Skeletal muscle tissue (tissue), 4 donors: Measurements from ENCODE around the gene C11orf21. TPM values are rescaled to one million over a fixed set of nuclear protein-coding genes. Genes with fewer than 3 reads are reported as not detected.
"Not testable (repeated sequence)": the region's sequence is repeated elsewhere in the genome, so short reads cannot be mapped to it uniquely, and the experiment has no call there.

Experiments used
- H3K27ac ChIP-seq: one replicate; pipeline ENCODE4 v1.7.0; 2013; ENCODE audit warnings: mild to moderate bottlenecking, low read depth, low read length, inconsistent platforms
- H3K27me3 ChIP-seq, 3 donors: one replicate each; pipeline ENCODE4 v1.7.0; 2013; ENCODE audit warnings: low read length in 3 of 3; ENCODE audit not compliant: control insufficient read depth in 3 of 3, insufficient read depth in 3 of 3
- H3K36me3 ChIP-seq, 3 donors: one replicate each; pipeline ENCODE4 v1.7.0; 2013; ENCODE audit warnings: low read length in 3 of 3; ENCODE audit not compliant: control insufficient read depth in 3 of 3, insufficient read depth in 3 of 3
- H3K4me1 ChIP-seq, 3 donors: one replicate each; pipeline ENCODE4 v1.7.0; 2013; ENCODE audit warnings: low read length in 3 of 3, mild to moderate bottlenecking in 3 of 3; ENCODE audit not compliant: control insufficient read depth in 3 of 3, insufficient read depth in 3 of 3
- H3K4me3 ChIP-seq, 3 donors: one replicate each; pipeline ENCODE4 v1.7.0; 2013; ENCODE audit warnings: low read length in 3 of 3
- H3K9ac ChIP-seq, 3 donors: one replicate each; pipeline ENCODE4 v1.7.0; 2013; ENCODE audit warnings: low read length in 3 of 3, mild to moderate bottlenecking in 3 of 3, moderate library complexity in 2 of 3, low read depth in 1 of 3
- H3K9me3 ChIP-seq, 3 donors: one replicate each; pipeline ENCODE4 v1.7.0; 2013; ENCODE audit warnings: low read length in 3 of 3; ENCODE audit not compliant: control insufficient read depth in 3 of 3
- total RNA-seq: library from RNA; depleted of rRNA; stranded (reverse); fragments of >200 nt; gene quantifications from one replicate; pipeline ENCODE4 v1.2.3, GENCODE V29; 2014
- donor health status: Osteomylitis.

Gene C11orf21
- total RNA-seq, 1 donor from 2014 or later: 1.6 TPM

DNA sequence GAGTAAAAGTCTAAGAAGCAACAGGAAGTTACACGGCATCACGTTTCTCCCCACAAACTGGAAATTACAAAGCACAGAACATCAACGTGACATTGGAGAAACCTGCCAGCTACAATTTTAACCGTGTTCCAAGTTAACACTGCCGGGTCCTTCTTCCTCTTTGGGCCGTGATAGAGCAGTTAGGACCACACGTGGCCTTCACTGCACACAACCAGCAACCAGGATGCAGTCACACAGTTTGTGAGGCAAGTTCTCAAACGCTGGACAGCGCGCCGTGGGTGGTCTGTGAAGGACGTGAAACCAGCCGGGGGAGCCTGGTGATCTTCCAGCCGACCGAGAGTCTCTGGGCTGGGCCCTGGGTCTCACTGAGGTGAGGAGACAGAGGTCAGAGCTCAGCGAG is 14.6 kb downstream of the C11orf21 start:
- no peaks in the 10 kb centered on the region for H3K36me3 ChIP-seq
- H3K27ac ChIP-seq: no peak overlapping the region
- H3K27me3 ChIP-seq: peaks cover 27 to 36% (median 35%) of the 10 kb centered on the region in 3 donors
- no peak overlapping the region for H3K4me3 ChIP-seq
- H3K9ac ChIP-seq: no peak overlapping the region
- H3K4me1 ChIP-seq: peaks cover 0 to 4% (median 0%) of the 10 kb centered on the region in 3 donors
- no peaks in the 10 kb centered on the region for H3K9me3 ChIP-seq

DNA sequence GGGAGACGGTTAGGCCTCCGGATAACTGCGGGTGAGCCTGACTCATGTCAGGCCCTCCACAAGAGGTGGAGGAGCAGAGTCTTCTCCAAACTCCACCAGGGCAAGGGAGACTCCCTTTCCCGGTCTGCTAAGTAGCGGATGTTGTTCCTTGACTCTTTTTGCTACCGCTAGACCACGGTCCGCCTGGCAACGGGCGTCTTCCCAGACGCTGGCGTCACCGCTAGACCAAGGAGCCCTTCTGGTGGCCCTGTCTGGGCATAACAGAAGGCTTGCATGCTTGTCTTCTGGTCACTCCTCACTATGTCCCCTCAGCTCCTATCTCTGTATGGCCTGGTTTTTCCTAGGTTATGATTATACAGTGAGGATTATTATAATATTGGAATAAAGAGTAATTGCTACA is 15.4 kb downstream of the C11orf21 start:
- H3K4me1 ChIP-seq, H3K4me3 ChIP-seq, H3K36me3 ChIP-seq, H3K27ac ChIP-seq, H3K9ac ChIP-seq, H3K9me3 ChIP-seq: not testable (repeated sequence)
- peaks cover 27 to 36% (median 35%) of the 10 kb centered on the region in 3 donors for H3K27me3 ChIP-seq

DNA sequence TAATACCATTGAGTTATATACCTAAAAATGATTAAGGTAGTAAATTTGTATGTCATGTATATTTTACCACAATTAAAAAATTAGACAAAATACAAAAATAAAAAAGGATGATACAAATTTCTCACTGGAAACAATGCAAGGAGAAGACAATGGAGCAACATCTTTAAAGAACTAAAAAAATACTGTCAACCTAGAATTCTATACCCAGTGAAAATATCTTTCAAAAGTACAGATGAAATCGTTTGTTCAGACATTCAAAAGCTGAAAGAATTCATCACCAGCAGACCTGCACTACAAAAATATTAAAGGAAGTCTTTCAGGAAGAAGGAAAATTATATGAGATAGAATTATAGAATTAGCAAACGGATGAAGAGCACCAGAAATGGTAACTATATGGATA is 21.5 kb downstream of the C11orf21 start:
- H3K36me3 ChIP-seq: no peaks in the 10 kb centered on the region
- H3K4me1 ChIP-seq: no peaks in the 10 kb centered on the region
- no peak overlapping the region for H3K9ac ChIP-seq
- no peaks in the 10 kb centered on the region for H3K9me3 ChIP-seq
- H3K4me3 ChIP-seq: no peak overlapping the region
- no peak overlapping the region for H3K27ac ChIP-seq
- peaks cover 11 to 21% (median 12%) of the 10 kb centered on the region in 3 donors for H3K27me3 ChIP-seq

DNA sequence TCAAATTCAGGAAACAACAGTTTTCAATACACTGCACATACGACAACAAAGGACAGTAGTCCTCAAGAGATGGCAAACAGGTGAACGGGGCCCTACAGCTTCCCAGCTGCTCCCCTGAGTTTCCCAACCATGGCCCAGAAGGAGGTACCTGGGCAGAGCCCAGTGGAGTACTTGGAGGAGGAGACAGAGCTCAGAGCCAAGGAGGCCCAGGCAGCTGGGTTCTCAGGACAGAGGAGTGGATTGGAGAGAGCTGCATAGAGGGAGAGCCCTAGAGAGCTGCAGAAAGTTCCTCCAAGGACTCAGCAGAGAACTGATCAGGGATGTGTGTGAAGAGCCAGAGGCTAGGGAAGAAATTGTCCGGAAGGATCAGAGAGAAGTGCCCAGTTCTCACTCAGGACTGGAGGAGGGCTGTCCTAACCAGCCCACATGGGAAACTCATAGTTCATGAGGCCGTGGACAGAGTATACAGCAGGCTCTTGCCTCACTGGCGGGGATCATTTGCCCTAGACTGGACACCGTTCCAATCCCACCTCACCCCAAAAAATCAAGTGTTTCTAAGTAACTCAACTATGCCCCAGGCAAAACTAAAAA is 23.7 kb downstream of the C11orf21 start:
- Histone ChIP-seq H3K27me3 (peaks cover 20 to 32% (median 25%) of the 10 kb centered on the region in 3 donors), H3K4me3 (no peak overlapping the region), H3K9me3 (no peaks in the 10 kb centered on the region), H3K4me1 (no peaks in the 10 kb centered on the region), H3K27ac (no peak overlapping the region), H3K9ac (no peak overlapping the region), H3K36me3 (no peaks in the 10 kb centered on the region)

DNA sequence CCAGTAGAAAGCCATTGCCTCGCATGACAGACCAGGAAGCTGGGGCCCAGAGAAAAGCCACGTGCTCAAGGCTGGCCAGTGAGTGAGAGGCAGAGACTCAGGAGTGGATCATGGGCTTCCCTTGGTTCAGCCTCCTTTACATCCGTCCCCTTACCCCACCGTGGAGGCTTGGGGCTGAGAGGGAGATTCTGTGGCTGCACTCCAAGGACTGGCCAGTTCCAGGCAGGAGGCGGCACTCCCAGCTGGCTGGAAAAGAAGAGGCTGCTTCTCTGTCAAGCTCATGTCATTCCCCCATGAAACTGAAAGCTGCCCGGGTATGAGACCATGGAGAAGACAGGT is 24.7 kb downstream of the C11orf21 start:
- H3K9ac ChIP-seq: no peak overlapping the region
- H3K27me3 ChIP-seq: peaks cover 31 to 40% (median 36%) of the 10 kb centered on the region in 3 donors
- H3K27ac ChIP-seq: no peak overlapping the region
- H3K9me3 ChIP-seq: no peaks in the 10 kb centered on the region
- no peaks in the 10 kb centered on the region for H3K4me1 ChIP-seq
- H3K4me3 ChIP-seq: no peak overlapping the region
- H3K36me3 ChIP-seq: no peaks in the 10 kb centered on the region

DNA sequence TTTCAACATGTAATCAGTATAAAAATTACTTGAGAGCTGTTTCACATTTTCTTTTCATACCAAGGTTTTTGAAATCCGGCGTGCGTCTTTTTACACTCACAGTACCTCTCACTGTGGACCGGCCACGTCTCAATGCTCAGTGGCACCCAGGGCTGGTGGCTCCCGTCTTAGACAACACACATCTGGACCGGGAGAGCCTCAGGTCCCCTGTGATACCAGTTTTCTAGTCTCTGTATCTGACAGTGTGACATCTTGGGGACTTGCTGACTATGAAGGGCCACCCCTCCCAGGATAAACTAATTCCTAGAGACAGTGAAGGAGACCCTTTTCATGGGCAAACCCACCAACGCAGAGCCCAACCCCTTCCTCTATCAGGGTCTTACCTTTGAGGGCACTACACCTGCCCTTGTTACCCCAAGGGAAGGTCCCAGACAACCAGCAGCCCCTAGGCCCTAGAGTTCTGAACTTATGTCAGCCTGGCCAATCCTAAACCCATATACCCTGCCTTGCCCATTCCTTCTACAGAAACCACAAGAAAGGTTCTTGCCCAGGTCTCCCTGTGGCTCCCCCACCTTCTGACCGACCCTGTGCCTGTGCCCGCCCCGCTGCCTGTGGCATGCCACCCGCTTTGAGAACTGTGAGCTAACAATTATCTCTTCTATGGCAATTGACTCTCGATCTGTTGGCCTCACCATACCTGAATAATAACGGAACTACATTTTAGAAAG is 25.3 kb downstream of the C11orf21 start:
- H3K9me3 ChIP-seq: no peaks in the 10 kb centered on the region
- peaks cover 36 to 45% (median 41%) of the 10 kb centered on the region in 3 donors for H3K27me3 ChIP-seq
- H3K36me3 ChIP-seq: no peaks in the 10 kb centered on the region
- no peak overlapping the region for H3K4me3 ChIP-seq
- H3K9ac ChIP-seq: no peak overlapping the region
- H3K4me1 ChIP-seq: no peaks in the 10 kb centered on the region
- H3K27ac ChIP-seq: no peak overlapping the region

DNA sequence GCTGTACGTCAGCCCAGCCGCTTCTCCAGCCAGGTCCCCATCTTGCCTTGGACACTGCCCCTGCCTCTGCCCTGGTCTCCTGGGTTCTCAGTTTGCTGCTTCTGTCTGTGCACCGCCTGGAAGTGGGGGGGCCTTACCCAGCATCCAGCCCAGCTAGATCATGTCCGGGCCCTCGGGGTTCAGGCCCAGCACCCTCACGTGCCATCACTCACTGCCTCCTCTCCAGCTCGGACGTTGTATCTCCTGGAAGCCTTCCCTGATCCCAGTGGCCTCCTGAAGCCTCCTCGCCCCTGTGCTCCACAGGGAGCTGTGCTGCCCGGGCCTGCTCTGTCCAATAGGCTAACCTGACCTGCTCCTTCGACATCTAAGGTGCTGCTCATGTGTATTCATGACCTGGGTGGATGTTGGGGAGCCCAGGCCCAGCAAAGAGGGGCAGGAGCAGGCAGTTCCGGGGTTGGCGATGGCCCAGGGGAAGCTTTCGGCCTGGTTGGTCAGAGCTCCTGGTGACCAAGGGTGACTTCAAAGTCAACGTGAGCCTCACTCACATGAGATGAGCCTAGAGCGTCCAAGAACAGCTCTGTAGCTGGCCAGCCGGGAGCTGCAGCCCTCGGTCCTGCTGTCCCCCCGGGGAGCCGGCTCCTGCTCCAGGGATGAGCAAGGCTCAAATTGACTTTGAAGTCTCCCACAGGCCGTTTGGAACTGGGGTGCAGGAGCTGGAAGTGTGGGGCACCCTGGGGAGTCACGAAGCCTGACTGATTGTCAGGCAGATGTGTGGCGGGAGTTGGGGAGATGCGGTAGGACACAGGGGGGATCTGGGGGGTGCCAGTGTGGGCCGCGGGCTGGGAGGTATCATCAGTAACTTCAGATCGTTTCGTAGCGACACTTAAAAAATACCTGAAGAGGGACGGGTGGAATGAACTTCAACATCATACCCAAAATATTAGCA is 26.1 kb downstream of the C11orf21 start:
- Histone ChIP-seq H3K27me3 (peaks cover 41 to 52% (median 50%) of the 10 kb centered on the region in 3 donors), H3K27ac (no peak overlapping the region), H3K4me3 (no peak overlapping the region), H3K9ac (no peak overlapping the region), H3K4me1 (no peaks in the 10 kb centered on the region), H3K9me3 (no peaks in the 10 kb centered on the region), H3K36me3 (no peaks in the 10 kb centered on the region)

DNA sequence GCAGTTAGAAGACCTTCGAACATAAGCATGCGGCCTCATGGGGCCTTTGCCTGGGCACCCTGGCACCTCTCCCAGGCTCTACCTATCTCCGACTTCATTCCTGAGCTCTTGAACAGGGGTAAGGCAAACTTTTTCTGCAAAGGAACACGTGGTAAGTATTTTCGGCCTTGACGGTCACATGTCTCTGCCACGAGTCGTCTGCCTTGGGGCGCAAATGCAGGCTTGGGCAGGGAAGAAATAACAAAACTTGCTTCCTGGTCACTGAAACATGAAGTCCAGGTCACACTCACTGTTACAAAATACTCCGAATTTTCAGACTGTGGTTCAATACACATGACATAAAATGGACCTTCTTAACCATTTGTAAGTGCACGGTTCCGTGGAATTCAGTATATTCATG is 27.9 kb downstream of the C11orf21 start:
- no peaks in the 10 kb centered on the region for H3K9me3 ChIP-seq
- no peak overlapping the region for H3K9ac ChIP-seq
- peaks cover 47 to 69% (median 65%) of the 10 kb centered on the region in 3 donors for H3K27me3 ChIP-seq
- H3K27ac ChIP-seq: no peak overlapping the region
- H3K4me3 ChIP-seq: no peak overlapping the region
- H3K36me3 ChIP-seq: no peaks in the 10 kb centered on the region
- H3K4me1 ChIP-seq: no peaks in the 10 kb centered on the region

DNA sequence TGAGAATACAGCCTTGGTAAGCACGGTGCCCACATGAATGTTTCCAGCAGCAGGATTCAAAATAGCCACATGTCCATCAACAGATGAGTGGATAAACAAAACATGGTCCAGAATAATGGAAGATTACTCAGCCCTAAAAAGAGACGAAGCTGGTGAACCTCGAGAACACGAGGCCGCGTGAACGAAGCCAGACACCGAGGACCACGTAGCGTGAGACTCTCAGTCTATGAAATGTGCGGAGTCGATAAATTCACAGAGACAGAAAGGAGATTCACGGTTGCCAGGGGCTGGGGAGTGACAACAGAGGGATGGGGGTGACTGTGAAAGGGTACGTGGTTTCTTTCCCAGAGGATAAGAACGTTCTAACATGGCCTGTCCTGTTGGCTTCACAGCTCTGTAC is 28.4 kb downstream of the C11orf21 start:
- Histone ChIP-seq H3K36me3 (no peaks in the 10 kb centered on the region), H3K9me3 (no peaks in the 10 kb centered on the region), H3K27ac (no peak overlapping the region), H3K27me3 (peaks cover 49 to 73% (median 70%) of the 10 kb centered on the region in 3 donors), H3K9ac (no peak overlapping the region), H3K4me1 (no peaks in the 10 kb centered on the region), H3K4me3 (no peak overlapping the region)

DNA sequence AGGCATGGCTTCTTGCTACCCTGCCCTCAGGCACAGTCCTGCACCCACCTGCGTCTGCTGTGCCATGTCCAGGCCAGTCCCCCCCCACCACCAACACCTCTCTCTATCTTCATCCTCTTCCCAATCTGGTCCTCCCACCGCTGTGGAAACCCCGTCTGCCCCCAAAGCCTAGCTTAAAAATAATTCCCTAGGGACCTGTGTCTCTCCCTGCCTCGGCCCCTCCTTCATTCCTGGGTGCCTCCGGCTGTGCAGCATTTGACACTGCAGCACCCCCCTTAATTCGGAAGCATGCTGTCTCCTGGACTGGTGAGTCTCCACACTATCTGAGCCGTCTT is 28.8 kb downstream of the C11orf21 start:
- peaks cover 53 to 77% (median 74%) of the 10 kb centered on the region in 3 donors for H3K27me3 ChIP-seq
- H3K36me3 ChIP-seq: no peaks in the 10 kb centered on the region
- H3K4me3 ChIP-seq: no peak overlapping the region
- no peak overlapping the region for H3K27ac ChIP-seq
- no peaks in the 10 kb centered on the region for H3K4me1 ChIP-seq
- no peaks in the 10 kb centered on the region for H3K9me3 ChIP-seq
- no peak overlapping the region for H3K9ac ChIP-seq
